HG03439 (cell line): ENCODE measurements around the gene KRTAP5-11.
"Not testable (repeated sequence)": the region's sequence is repeated elsewhere in the genome, so short reads cannot be mapped to it uniquely, and the experiment has no call there.

Experiments used
- ATAC-seq: cut with Tn5 transposase; IDR thresholded peaks from one replicate; pipeline ENCODE4 v1.9.1; 2021; ENCODE audit warnings: mild to moderate bottlenecking, moderate library complexity; ENCODE audit not compliant: unreplicated experiment

KRTAP5-11 gene

GRCh38 chr11:71558996-71559395 lies 23.7 kb downstream of the KRTAP5-11 start:
- ATAC-seq: no peak

DNA sequence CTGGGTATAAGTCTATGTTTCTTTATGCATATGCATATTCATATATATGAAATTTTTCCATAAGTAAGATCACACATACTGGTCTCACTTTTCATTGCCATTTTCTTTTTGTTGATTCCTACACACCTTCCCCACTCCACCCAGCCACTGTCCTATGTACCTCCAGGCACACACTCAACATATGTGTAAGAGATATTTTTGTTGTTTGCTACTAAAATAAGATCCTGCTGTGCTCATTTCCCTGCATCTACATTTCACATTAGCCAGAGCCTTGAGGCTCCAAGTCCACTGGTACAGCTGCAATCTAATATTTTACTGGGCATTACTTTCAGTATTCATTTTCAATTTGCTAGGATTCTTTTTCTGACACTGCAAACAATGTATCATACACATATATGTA lies 25.4 kb downstream of the KRTAP5-11 start:
- no peak for ATAC-seq

DNA sequence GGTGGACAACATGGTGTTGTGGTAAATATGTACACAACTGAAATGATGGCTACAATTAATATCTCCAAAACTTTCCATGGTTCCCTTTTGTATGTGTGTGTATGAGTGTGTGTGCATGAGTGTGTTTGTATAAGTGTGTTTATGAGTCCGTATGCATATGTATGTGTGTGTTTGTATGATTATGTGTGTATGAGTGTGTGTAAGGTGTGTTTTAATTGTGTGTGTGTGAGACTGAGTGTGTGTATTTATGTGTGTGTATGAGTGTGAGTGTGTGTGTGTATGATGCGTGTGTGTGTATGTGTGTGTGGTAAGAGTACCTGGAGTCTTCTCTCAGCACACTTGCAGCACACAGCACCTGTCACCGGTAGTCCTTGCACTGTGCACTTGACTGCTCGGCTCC lies 26.7 kb downstream of the KRTAP5-11 start:
- ATAC-seq: no peak

DNA sequence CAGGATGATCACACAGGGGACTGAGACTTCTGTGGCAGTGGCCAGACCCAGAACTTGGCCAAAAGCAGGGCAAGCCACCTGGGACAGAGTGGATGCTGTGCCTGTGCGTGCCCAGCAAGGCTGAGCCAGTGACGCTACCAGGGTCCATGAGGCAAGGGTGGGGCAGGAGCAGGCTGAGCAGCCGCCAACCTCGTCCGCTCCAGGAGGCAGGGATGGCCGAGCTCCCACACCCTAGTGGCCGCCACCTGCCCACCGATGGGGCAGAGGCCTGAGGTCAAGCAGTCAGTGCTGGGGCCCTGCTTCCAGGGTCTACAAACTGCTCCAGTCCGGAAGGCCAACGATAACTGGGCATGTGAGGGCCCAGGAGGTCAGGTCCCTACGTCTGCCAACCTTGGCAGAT lies 27.2 kb downstream of the KRTAP5-11 start:
- ATAC-seq: no peak

- no peak for ATAC-seq
Measured at GRCh38 chr11:71554996-71555395, 27.7 kb downstream of the KRTAP5-11 start.

DNA sequence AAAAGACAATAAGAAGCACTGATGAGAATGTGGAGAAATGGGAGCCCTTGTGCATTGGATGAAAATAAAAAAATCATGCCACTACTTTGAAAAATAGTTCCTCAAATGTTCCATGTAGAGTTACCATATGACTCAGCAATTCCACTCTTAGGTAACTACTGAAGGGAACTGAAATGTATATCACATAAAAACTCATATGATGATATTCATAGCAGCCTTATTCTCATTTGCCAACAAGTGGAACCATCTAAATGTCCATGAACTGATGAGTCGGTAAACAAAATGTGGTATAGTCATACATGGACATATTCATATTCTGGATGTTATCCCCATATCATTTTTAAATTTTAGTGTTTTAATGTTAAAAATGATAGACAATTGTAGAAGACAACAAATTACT lies 31.0 kb downstream of the KRTAP5-11 start:
- no peak for ATAC-seq

GRCh38 chr11:71548716-71549151 lies 33.9 kb downstream of the KRTAP5-11 start:
- no peak for ATAC-seq

GRCh38 chr11:71548120-71548519 lies 34.6 kb downstream of the KRTAP5-11 start, which contains the start of gene KRTAP5-9:
TSS of gene KRTAP5-9 (plus strand) at chr11:71548420. CDS start at chr11:71548658, 238 bp downstream.
- no peak for ATAC-seq

- no peak for ATAC-seq
Measured at GRCh38 chr11:71545405-71545966, 37.2 kb downstream of the KRTAP5-11 start.

GRCh38 chr11:71544525-71545214 lies 38.0 kb downstream of the KRTAP5-11 start:
- ATAC-seq: no peak

GRCh38 chr11:71543866-71544265 lies 38.8 kb downstream of the KRTAP5-11 start:
- ATAC-seq: no peak

DNA sequence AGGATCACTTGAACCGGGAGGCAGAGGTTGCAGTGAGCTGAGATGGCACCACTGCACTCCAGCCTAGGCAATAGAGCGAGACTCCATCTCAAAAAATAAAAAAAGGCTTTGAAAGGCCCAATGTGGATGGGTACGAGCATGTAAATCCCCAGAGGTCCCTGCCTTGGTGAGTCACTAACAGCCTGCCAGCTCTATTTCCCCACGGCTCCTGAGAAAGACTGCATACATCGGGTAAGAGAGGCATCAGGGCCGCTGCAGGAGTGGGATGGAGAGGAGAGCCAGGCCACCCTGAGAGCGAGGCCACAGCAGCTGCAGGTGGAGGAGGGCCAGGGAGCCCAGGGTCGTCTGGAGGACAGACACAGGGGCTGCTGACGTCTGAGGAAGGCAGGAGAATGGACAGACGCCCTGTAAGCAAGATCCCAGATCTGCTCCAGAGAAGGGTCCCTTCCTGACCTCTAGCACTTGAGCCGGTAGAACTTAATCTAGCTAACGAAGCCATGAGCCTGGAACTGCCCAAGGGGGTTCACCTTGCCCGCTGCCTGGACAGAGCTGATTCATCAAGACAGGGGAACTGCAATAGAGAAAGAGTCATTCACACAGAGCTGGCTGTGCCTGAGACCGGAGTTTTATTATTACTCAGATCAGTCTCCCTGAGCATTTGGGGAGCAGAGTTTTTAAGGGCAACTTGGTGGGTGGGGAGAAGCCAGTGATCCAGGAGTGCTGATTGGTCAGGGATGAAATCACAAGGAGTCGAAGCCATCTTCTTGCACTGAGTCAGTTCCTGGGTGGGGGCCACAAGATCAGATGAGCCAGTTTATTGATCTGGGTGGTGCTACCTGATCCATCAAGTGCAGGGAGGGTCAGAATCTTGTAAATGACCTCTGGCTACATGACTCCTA lies 39.5 kb downstream of the KRTAP5-11 start:
- no peak for ATAC-seq

DNA sequence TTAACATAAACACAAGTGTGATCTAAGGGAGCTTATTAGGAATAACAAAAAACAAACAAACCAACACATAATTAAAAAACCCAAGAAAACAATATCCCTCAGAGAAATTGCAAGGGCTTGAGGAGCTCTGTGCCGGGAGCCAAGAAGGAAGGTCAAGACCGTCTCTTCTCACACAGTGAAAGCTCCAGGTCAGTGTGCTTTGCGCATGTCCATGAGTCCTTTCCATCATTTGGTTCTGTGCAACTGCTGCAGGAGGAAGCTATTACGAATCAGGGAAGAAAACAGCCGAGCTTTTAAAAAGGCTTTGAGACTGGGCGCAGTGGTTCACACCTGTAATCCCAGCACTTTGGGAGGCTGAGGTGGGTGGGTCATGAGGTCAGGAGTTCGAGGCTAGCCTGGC lies 40.3 kb downstream of the KRTAP5-11 start:
- no peak for ATAC-seq

- ATAC-seq: not testable (repeated sequence)
Measured at GRCh38 chr11:71540521-71541304, 42.0 kb downstream of the KRTAP5-11 start.

DNA sequence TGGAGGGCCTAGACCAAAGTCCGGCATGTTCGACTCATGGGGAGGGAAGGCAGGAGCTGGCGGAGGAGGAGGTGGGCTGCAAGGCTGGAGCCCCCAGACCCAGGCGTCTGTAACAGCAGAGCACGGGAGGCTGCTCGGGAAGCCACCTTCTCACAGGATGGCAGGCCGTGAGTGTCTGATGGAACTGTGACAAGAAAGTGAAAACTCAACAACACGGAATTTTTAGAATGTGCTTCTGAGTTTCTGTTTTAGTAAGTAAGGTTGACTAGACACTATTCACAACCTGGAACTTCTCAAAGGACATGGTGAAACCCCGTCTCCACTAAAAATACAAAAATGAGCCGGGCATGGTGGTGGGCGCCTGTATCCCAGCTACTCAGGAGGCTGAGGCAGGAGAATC lies 42.7 kb downstream of the KRTAP5-11 start:
- not testable (repeated sequence) for ATAC-seq

DNA sequence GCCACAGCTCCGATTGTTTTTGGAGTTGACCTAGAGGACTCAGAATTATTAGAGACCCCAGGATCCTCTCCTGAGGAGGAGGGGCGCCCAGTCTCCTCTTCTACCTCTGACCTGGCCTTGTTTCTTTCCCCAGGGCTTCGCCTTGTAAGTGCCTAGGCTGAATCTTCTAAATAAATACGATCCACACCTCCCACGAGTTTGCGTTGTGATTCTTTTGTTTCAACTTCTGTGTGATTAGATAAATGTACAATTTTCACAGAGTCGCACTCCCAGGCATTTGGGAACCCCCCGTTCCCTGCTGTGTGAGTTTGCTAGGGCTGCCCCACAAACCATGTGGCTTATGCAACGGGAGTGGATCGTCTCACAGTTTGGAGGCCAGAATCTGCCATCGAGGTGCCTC lies 43.7 kb downstream of the KRTAP5-11 start:
- no peak for ATAC-seq

GRCh38 chr11:71538666-71538990 lies 44.0 kb downstream of the KRTAP5-11 start:
- ATAC-seq: no peak

DNA sequence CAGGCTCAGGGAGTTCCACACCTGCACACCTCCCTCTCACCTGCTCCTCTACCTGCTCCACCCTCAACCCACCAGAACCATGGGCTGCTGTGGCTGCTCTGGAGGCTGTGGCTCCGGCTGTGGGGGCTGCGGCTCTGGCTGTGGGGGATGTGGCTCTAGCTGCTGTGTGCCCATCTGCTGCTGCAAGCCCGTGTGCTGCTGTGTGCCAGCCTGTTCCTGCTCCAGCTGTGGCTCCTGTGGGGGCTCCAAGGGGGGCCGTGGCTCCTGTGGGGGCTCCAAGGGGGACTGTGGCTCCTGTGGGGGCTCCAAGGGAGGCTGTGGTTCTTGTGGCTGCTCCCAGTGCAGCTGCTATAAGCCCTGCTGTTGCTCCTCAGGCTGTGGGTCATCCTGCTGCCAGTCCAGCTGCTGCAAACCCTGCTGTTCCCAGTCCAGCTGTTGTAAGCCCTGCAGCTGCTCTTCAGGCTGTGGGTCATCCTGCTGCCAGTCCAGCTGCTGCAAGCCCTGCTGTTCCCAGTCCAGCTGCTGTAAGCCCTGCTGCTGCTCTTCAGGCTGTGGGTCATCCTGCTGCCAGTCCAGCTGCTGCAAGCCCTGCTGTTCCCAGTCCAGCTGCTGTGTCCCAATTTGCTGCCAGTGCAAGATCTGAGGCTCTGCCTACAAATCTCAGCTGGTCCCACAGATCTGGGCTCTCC lies 44.6 kb downstream of the KRTAP5-11 start, which contains the start of gene KRTAP5-8:
TSS of gene KRTAP5-8 (plus strand) at position 49 of the 689 bp plus-strand sequence. CDS start at position 80, 31 bp downstream.
- not testable (repeated sequence) for ATAC-seq

- ATAC-seq: no peak
Measured at GRCh38 chr11:71537537-71537936, 45.1 kb downstream of the KRTAP5-11 start.

GRCh38 chr11:71535825-71536224 lies 46.9 kb downstream of the KRTAP5-11 start:
- ATAC-seq: no peak
